Measurements from ENCODE around the gene TSPAN18.

DNA sequence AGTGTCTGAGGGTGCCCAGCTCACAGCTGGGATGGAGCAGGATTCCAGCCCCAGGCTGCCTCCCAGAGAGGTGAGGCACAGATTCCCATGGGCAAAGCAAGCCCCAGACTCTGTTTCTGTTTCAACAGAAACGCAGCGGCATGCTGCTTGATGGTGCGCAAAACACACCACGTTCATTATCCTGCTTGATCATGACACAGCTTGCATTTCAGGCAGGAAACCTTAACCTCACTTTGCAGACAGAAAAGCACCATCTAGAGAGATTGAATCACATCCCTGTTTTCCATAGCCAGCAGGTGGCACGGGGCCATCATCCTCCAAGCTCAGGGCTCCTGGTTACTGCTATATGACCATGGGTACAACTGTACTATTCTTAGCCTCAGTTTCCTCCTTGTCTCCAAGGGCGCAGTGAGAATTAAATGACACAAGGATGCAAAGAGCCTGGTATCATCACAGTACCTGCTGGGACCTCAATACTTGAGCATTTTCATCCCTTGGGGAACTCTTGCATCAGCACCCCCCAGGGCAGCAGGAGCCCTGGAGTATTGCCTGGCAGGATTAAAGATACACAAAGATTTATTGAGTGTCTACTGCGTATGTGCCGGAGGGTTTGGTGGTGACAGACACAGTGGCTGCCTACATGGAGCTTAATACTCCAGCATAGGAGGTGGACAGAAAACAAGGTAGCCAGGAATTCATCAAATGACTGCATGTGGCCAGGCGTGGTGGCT lies 113.9 kb downstream of the TSPAN18 start:
- TF ChIP-seq POLR2AphosphoS5 (IDR thresholded peaks at IDR 0.05), result no peak
- TF ChIP-seq, protein P1, sequence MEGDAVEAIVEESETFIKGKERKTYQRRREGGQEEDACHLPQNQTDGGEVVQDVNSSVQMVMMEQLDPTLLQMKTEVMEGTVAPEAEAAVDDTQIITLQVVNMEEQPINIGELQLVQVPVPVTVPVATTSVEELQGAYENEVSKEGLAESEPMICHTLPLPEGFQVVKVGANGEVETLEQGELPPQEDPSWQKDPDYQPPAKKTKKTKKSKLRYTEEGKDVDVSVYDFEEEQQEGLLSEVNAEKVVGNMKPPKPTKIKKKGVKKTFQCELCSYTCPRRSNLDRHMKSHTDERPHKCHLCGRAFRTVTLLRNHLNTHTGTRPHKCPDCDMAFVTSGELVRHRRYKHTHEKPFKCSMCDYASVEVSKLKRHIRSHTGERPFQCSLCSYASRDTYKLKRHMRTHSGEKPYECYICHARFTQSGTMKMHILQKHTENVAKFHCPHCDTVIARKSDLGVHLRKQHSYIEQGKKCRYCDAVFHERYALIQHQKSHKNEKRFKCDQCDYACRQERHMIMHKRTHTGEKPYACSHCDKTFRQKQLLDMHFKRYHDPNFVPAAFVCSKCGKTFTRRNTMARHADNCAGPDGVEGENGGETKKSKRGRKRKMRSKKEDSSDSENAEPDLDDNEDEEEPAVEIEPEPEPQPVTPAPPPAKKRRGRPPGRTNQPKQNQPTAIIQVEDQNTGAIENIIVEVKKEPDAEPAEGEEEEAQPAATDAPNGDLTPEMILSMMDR (IDR thresholded peaks at IDR 0.05), result no peak
- no peak for TF ChIP-seq POLR2A (IDR thresholded peaks at IDR 0.05)
- no peak for TF ChIP-seq EP300 (IDR thresholded peaks at IDR 0.05)

Measured in stomach (tissue), 4 donors.